HG03575 (cell line): ENCODE measurements around the gene FBH1.
"Not testable (repeated sequence)": the region's sequence is repeated elsewhere in the genome, so short reads cannot be mapped to it uniquely, and the experiment has no call there.

Source experiments
- ATAC-seq: cut with Tn5 transposase; IDR thresholded peaks from one replicate; pipeline ENCODE4 v1.9.1; 2021; ENCODE audit not compliant: unreplicated experiment, insufficient number of reproducible peaks, low FRiP score; ENCODE audit errors: extremely low read depth

Gene FBH1

DNA sequence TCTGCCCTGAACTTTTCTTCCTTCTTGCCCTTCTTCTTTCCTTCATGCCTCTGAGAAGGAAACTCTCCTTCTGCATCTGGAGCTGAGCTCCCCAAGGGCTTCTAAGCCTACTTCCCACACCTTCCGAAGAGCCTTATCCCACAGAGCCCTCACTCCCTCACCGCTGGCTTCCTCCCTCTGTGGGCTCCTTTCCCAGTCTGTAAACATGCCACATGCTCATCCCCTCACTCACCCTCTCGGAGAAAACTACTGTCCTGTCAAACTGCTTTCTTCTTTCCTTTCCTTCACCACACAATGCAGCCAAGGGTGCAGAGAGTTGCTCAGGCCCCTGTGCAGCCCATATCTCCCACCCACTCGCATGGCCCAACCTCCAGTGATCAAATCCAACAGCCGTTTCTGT lies 18.4 kb upstream of the FBH1 start:
- ATAC-seq = no peak

DNA sequence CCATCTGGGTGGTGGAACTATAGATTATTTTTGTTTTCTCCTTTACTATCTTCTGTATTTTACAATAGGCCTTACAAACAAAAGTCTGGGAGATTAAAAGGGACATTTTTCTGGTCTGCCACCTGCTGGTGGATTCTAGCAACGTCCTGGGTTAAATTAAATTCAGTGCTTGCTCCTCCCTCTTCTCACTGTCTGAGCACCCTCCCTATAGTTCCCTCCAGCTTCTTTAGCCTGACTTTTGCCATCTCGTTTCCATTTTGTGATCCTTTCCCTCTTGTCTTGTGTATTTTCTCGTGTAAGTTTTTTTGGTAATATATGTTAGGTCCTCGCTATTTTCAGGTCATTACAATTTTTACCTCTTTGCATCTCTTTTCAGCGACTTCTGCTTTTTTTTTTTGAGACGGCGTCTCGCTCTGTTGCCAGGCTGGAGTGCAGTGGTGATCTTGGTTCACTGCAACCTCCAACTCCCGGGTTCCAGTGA lies 16.5 kb upstream of the FBH1 start:
- ATAC-seq = no peak

DNA sequence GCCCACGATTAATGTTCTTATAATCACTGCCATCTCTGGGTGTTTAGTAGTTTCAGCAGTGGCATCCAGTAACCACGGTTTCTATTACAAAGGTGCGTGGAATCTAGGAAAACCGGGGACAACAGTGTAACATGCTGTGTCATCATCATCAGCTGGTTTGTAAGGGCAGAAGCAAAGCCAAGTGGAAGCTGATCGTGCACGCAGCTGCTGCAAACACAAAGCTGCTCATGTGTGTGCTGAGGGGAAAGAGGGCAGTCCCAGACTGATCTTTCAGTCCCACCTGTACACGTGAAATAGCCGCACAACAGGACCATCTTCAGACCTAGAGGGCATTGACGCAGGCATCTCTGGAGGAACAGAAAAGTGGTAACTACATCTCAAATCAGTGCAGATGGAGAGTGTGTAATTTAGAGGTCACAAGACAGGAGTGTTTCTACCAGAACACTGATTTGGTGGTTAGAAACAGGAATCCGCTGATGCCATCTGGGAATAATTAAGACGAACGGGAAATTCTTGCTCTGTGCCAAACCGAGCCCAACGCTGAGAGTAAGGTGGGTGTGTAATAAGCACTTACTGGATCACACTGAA lies 13.8 kb upstream of the FBH1 start:
- ATAC-seq = no peak

DNA sequence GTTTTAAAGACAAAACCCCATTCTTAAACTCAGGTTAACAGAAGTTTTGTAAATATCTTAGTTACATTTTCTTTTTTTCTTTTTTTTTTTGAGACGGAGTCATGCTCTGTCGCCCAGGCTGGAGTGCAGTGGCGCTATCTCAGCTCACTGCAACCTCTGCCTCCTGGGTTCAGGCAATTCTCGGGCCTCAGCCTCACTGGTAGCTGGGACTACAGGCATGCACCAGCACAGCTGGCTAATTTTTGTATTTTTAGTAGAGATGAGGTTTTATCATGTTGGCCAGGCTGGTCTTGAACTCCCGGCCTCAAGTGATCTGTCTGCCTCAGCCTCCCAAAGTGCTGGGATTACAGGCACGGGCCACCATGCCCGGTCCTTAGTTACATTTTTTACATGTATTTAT lies 13.0 kb upstream of the FBH1 start:
- not testable (repeated sequence) for ATAC-seq

DNA sequence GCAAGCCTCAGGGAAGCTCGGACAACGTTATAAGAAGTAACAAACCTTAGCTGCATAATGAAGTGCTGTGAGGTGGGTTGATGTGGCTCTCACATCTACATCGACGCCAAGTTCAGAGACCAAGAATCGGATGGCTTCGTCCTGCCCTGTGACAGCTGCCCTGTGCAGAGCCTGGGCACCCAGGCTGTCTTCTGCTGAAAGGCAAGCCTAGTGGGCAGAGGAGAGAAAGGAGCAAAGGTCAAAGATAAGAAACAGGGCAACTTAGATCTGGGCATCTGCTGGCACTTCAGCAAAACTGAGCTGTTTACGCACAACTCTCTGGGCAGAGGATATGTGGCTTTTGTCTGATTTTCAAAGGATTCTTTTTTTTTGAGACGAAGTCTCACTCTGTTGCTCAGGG lies 7.1 kb upstream of the FBH1 start:
- ATAC-seq = no peak

DNA sequence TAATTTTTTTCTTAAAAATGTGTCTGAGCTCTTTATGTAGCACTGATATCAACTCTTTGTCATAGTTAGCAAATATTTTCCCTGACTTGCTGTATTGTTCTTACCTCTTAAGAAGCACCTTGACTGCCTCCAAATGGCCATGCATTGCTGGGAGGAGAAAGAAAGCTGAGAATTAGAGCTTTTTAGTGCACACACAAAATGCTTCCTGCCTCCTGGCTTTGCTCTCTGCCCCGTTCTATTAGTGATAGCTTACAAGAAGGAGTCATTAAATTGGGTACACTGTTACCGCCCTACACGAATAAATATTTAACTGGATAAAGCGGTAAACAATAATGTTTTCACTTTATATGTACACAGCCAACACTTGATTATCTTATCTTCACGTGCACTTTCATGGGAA lies 4.4 kb upstream of the FBH1 start:
- no peak for ATAC-seq

DNA sequence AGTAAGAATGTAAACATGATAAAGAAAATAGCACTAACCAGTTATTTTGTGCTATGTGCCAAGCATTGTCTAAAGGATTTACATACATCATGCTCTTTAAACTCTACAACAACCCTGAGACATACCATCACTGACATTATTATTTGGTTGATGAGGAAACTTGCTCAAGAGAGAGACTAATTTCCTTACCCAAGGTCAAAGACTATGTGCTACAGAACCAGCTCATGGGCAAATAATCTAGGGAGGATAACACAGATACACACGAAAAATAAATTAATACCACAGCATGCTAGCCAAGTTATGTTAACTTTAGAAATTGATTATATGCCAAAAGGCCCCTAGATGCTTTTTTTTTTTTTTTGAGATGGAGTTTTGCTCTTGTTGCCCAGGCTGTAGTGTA lies 3.0 kb upstream of the FBH1 start:
- no peak for ATAC-seq

DNA sequence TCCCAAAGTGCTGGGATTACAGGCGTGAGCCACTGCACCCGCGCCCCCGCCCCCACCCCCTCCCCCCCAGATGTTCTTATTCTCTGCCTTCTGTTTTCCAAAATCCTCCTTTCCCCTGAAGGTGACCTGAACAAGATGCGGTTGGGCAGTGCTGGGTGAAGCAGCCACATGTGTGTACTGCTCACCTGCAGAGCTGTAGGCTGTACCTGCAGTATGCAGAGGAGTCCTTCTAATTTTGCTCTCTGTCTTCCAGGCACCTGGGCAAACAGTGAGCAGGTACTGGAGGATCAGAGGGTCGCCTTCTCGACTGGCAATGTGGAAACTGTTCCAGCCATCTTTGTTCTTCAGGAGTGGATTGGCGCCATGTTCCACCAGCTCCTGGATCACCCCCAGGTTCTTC lies 2.4 kb upstream of the FBH1 start:
- ATAC-seq = no peak

DNA sequence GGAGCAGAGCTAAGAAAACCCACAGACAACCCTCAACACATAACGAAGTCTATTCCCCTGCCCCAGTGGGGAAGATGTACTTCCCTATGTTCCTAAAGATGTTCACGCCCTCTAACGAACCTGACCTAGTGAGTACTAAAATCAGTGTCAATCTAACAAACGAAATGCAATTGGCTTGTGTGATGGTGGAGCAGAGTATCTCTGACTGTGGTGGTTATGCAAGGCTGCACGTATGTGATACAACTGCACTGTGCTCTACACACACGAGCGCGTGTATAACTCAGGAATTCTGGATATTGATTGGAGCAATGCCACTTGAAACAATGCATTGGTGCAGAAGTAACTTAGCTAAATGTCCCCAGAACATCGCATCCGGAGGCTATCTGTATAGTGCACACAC lies 1.7 kb upstream of the FBH1 start:
- ATAC-seq = no peak

DNA sequence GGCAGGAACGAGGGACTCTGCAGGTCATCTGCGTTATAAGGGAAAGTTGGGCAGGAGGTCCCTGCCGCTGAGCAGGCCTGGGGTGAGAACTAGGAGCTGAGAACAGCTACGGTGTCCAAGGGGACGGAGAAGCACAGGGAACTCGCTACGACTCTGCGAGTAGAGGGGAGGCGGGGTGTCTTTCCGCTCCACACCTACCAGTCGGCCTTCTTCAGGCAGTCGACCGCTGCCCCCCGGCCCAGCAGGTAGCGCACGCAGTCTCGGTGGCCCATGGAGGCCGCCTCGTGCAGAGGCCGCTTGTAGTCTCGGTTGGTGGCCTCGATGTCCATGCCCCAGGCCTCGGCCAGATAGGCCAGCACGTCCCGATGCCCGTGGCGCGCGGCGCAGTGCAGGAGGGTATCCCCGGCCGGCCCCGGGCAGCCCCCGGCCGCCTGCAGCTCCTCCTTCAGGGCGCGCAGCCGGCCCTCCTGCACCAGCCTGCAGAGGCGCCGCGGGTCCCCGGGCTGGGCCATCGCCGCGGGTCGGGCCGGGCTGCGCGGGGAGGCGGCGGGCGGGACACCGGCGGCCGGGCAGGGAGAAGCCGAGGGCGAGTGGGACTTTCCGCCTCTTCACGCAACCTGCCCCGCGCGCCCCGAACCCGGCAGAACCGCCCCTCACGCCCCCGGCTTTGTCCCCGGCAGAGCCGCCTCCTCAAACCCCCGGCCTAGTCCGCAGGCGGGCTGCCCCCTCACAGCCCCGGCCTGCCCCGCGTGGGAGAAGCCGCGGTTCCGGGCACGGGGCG lies 1.0 kb upstream of the FBH1 start:
- no peak for ATAC-seq

DNA sequence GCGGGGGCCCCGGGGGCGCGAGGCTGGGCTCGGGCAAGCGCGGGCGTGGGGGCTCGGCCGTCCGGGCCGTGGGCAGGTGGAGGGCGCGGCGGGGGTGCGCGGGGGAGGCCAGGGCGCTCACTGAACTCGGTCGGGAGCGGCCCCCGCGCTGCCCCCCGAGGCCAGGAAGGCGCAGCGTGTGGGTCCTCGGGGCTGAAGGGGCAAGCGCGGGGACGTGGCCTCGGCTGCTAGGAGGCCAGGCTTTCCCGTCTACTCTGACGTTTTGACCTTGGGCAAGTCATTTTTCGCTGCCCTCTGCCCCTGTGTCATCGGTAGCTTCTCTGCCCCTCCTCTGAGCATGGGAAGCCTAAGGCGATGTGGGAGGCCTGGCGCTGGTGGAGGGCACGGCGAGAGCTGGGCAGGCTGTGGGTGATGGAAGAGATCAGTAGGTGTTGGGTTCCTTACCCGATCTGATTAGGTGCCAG lies 441 bp downstream of the FBH1 start:
- ATAC-seq = no peak

DNA sequence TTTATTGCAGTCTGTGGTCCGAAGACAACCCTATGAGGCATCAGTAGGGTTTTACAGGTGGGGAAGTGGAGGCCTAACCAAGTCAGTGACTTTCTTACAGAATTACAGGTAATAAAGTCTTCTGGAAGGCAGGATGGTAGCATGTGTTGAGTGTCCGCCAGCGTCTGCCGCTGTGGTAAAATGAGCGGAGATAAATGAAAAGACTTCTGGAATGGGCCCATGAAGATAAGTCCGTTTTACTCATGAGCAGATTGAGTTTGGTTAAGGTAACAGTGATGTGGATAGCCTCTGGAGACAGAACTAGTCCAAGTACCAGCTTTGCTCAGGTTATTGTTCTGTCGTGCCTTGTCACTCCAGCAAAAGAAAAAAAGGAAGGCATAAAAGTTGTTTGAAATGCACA lies 966 bp downstream of the FBH1 start:
- no peak for ATAC-seq

DNA sequence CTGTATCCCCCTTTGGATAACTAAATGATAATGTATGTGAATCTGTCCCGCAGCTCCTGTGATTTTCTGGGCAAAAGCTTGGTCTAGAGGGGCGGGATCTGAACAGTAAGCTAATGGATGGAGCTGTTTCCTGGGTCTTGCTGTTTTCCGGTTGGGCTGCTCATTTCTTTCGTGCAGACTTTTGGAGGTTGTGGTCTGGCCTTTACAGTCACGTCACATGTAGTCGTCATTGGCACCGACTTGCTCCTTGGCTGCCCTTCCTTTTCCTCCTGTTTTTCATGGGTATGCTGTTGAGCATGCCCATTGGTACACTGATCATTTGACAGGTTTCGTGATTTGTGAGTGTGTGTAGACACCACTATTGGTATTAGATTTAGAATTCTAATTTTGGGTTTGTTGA lies 2.0 kb downstream of the FBH1 start:
- ATAC-seq = no peak

DNA sequence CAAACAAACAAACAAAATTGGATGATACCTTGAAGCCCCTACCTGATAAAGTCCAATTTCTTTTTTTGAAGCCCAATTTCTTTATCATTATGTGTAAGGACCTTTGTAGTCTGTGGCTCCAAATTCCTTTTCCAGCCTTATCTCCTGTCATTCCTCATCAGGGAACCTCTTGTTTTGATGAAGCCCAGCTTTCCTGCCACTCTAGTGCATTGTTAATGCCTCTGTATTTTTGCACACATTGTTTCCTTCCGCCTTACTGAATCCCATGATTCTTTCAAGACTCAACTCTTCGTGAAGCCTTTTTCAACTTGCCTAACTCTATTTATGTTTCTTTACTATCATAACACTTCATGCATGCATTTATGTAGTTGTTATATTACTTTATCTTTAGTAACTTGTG lies 3.3 kb downstream of the FBH1 start:
- ATAC-seq = no peak

DNA sequence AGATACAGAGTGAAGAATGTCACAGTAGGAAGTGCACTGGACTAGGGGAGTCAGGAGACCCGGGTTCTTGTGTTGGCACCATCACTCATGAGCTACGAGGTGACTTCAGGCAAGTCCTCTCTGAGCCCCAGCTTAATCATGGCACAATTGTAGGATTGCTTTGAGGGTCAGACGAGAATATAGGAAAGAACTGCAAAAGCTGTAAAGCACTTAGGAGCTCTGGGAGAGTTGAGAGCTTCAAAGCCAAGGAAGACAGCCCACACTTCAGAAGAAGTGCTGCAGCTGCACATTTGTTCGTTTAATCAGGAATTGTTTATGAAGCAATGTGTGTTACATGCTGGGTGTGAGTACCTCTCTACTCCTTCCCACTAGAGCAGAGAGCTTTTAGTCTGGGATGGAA lies 4.4 kb downstream of the FBH1 start:
- no peak for ATAC-seq

DNA sequence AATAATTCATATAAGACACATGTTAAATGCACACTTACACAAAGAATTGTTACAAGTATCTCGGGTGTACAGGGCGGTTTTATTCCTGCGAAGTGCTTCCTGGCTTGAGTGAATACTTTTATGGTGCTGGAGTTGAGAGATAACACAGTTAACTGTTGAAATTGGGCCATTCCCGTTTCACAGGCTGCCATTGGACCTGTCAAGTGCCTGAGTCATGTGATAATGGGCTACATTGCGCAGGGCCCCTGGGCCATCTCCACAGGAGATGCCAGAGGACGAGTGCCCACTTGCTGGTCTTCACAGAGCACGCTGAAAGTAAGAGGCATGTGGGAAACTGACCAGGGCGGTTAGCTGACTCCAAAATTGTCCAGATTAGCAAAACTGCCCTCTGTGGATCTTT lies 4.8 kb downstream of the FBH1 start:
- no peak for ATAC-seq

DNA sequence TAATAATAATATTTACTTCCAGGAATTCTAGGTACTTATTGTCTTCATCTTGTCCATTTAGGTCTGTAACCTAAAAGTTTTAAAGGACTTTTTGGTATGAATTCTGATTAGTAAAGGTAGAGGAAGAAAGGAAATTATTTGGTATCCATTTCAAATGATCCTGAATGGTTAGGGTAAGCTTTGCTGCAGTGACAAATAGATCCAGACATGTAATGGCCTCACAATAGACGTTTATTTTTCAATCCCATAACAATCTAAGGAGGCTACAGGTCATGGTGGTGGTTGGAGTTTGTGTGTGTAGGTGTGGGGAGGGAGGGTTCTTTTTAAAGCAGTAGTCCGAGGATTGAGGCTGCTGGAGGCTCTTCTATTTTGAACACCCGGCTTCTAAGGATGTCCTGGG lies 5.3 kb downstream of the FBH1 start:
- ATAC-seq = no peak

DNA sequence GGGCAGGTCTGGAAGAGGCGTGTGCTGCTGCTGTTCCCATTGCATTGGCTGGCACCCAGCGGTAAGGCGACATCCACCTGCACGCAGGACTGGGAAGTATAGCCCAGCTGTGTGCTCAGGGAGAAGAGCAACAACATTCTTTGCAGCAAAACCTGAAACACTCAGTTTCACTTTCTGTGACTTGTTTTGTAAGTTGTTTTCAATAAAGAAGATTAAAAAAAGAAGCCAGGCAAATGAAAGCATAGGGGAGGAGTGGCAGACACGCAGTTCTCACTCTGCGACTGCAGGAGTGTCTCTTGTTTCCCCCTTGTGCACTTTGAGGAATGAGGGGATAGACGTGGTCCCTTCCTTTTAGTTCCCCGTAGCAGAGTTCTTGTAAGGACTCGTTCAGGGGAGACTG lies 5.8 kb downstream of the FBH1 start:
- no peak for ATAC-seq

DNA sequence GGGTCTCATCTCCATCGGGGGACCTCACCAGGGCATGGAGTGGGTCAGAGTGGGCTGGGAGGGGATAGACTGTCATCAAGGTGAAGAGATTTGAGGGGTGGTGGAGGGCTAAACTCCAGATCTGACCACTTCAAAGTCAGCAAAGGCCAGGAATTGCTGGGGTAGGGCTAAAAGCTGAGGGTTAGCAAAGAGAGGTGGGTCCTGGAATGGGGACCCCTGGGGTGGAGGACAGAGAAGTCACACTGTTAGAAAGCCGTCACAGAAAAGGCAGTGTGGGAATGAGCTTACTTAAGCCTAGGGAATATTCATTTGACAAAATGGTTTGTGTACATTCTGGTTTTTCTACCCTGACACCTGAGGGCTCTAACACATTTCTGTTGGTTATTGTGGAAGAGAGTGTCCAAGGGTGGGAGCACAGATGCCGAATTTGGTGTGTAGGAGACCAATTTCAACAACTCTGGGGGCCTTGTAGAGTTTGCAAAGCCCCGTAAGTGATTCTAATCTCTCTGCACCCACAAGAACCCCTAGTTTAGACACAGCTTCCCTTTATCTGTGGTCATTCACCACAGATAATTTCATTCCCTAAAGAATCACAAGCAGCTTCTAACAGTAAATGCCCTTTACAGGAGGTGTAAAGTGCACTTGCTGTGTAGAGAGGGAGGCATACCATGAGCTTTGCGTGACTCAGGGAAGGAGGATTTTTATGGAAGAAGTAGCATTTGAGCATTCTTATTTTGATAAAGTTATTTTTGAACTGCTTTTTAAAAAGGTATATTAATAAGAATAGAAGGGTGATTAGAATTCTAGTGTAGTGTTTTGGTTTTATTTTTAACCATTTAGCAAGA lies 6.4 kb downstream of the FBH1 start:
- no peak for ATAC-seq

DNA sequence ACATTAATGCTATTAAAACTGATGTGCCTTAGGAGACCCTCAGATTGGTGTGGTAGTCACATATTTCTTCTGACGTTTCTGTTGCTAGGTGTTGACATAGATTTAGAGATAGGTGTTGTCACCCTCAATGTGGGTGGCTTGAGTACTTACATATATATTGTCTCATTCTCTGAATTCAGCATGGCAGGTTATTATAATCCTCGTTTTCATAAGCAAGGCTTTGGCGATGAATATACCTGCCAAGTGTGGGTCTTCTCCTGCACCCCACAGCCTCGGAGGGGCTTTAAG lies 7.0 kb downstream of the FBH1 start:
- no peak for ATAC-seq
